ENCODE results near the gene FARP1. TPM values are rescaled to one million over a fixed set of nuclear protein-coding genes. Genes with fewer than 3 reads are reported as not detected.
A peak's percentile ranks its signal among the peaks of the same experiment; 100 is the strongest.

The FARP1 gene
- total RNA-seq, 1 experiment from 2014 or later: 25.8 TPM

- no peaks in the 10 kb centered on the region for H3K27me3 ChIP-seq (ENCODE audit: control insufficient read depth, insufficient read depth, low read length)
These were observed 304.2 kb downstream of the FARP1 start for GRCh38 chr13:98447130-98447529.

GRCh38 chr13:98447881-98448641 is 305.2 kb downstream of the FARP1 start:
- peak; percentile 88 for DNase-seq
- H3K27me3 ChIP-seq (ENCODE audit: control insufficient read depth, insufficient read depth, low read length): no peaks in the 10 kb centered on the region
- H3K4me3 ChIP-seq (ENCODE audit: insufficient read depth, low read depth, low read length): no peak overlapping the region
- peaks cover 12% of the 10 kb centered on the region for H3K36me3 ChIP-seq (replicated peaks; ENCODE audit: control insufficient read depth, insufficient read depth, low read length)

More at GRCh38 chr13:98447130-98447529, 304.2 kb downstream of the FARP1 start:
- DNase-seq: no peak
- H3K36me3 ChIP-seq (replicated peaks; ENCODE audit: control insufficient read depth, insufficient read depth, low read length): peaks cover 12% of the 10 kb centered on the region
- H3K4me3 ChIP-seq (ENCODE audit: insufficient read depth, low read depth, low read length): no peak overlapping the region

- Histone ChIP-seq H3K27me3 (ENCODE audit: control insufficient read depth, insufficient read depth, low read length) (no peaks in the 10 kb centered on the region), H3K4me3 (ENCODE audit: insufficient read depth, low read depth, low read length) (no peak overlapping the region), H3K36me3 (replicated peaks; ENCODE audit: control insufficient read depth, insufficient read depth, low read length) (peaks cover 12% of the 10 kb centered on the region)
- no peak for DNase-seq
These were observed 305.7 kb downstream of the FARP1 start for GRCh38 chr13:98448642-98448928.

GRCh38 chr13:98449273-98449672 is 306.4 kb downstream of the FARP1 start:
- no peak for DNase-seq
- Histone ChIP-seq H3K27me3 (ENCODE audit: control insufficient read depth, insufficient read depth, low read length) (no peaks in the 10 kb centered on the region), H3K4me3 (ENCODE audit: insufficient read depth, low read depth, low read length) (no peak overlapping the region), H3K36me3 (replicated peaks; ENCODE audit: control insufficient read depth, insufficient read depth, low read length) (peaks cover 12% of the 10 kb centered on the region)

GRCh38 chr13:98450026-98450425 is 307.1 kb downstream of the FARP1 start:
- no peaks in the 10 kb centered on the region for H3K27me3 ChIP-seq (ENCODE audit: control insufficient read depth, insufficient read depth, low read length)
- no peak overlapping the region for H3K4me3 ChIP-seq (ENCODE audit: insufficient read depth, low read depth, low read length)
- peaks cover 13% of the 10 kb centered on the region for H3K36me3 ChIP-seq (replicated peaks; ENCODE audit: control insufficient read depth, insufficient read depth, low read length)
- no peak for DNase-seq

- peaks cover 13% of the 10 kb centered on the region for H3K36me3 ChIP-seq (replicated peaks; ENCODE audit: control insufficient read depth, insufficient read depth, low read length)
- no peaks in the 10 kb centered on the region for H3K27me3 ChIP-seq (ENCODE audit: control insufficient read depth, insufficient read depth, low read length)
- H3K4me3 ChIP-seq (ENCODE audit: insufficient read depth, low read depth, low read length): no peak overlapping the region
- peak; percentile 68 for DNase-seq
These were observed 307.7 kb downstream of the FARP1 start for GRCh38 chr13:98450539-98451111.

GRCh38 chr13:98451676-98452470 is 309.0 kb downstream of the FARP1 start:
- no peak for DNase-seq
- peaks cover 20% of the 10 kb centered on the region for H3K36me3 ChIP-seq (replicated peaks; ENCODE audit: control insufficient read depth, insufficient read depth, low read length)
- no peaks in the 10 kb centered on the region for H3K27me3 ChIP-seq (ENCODE audit: control insufficient read depth, insufficient read depth, low read length)
- no peak overlapping the region for H3K4me3 ChIP-seq (ENCODE audit: insufficient read depth, low read depth, low read length)

GRCh38 chr13:98452851-98453843 is 310.3 kb downstream of the FARP1 start:
- Histone ChIP-seq H3K27me3 (ENCODE audit: control insufficient read depth, insufficient read depth, low read length) (no peaks in the 10 kb centered on the region), H3K4me3 (ENCODE audit: insufficient read depth, low read depth, low read length) (no peak overlapping the region), H3K36me3 (replicated peaks; ENCODE audit: control insufficient read depth, insufficient read depth, low read length) (peaks cover 14% of the 10 kb centered on the region)
- DNase-seq: no peak

- no peak for DNase-seq
- Histone ChIP-seq H3K36me3 (replicated peaks; ENCODE audit: control insufficient read depth, insufficient read depth, low read length) (peaks cover 10% of the 10 kb centered on the region), H3K4me3 (ENCODE audit: insufficient read depth, low read depth, low read length) (no peak overlapping the region), H3K27me3 (ENCODE audit: control insufficient read depth, insufficient read depth, low read length) (no peaks in the 10 kb centered on the region)
These were observed 311.5 kb downstream of the FARP1 start for GRCh38 chr13:98454389-98454881.

- DNase-seq: no peak
- no peak overlapping the region for H3K4me3 ChIP-seq (ENCODE audit: insufficient read depth, low read depth, low read length)
- H3K27me3 ChIP-seq (ENCODE audit: control insufficient read depth, insufficient read depth, low read length): no peaks in the 10 kb centered on the region
- H3K36me3 ChIP-seq (replicated peaks; ENCODE audit: control insufficient read depth, insufficient read depth, low read length): peaks cover 20% of the 10 kb centered on the region
These were observed 313.5 kb downstream of the FARP1 start for GRCh38 chr13:98456413-98456845.

- peaks cover 23% of the 10 kb centered on the region for H3K36me3 ChIP-seq (replicated peaks; ENCODE audit: control insufficient read depth, insufficient read depth, low read length)
- H3K27me3 ChIP-seq (ENCODE audit: control insufficient read depth, insufficient read depth, low read length): no peaks in the 10 kb centered on the region
- H3K4me3 ChIP-seq (ENCODE audit: insufficient read depth, low read depth, low read length): no peak overlapping the region
- DNase-seq: no peak
These were observed 314.2 kb downstream of the FARP1 start for GRCh38 chr13:98457053-98457452.

GRCh38 chr13:98458431-98458830 is 315.5 kb downstream of the FARP1 start:
- no peaks in the 10 kb centered on the region for H3K27me3 ChIP-seq (ENCODE audit: control insufficient read depth, insufficient read depth, low read length)
- H3K36me3 ChIP-seq (replicated peaks; ENCODE audit: control insufficient read depth, insufficient read depth, low read length): peaks cover 25% of the 10 kb centered on the region
- no peak overlapping the region for H3K4me3 ChIP-seq (ENCODE audit: insufficient read depth, low read depth, low read length)

GRCh38 chr13:98459171-98459681 is 316.3 kb downstream of the FARP1 start:
- Histone ChIP-seq H3K27me3 (ENCODE audit: control insufficient read depth, insufficient read depth, low read length) (no peaks in the 10 kb centered on the region), H3K4me3 (ENCODE audit: insufficient read depth, low read depth, low read length) (no peak overlapping the region), H3K36me3 (replicated peaks; ENCODE audit: control insufficient read depth, insufficient read depth, low read length) (peaks cover 27% of the 10 kb centered on the region)
- DNase-seq: no peak

More at GRCh38 chr13:98458431-98458830, 315.5 kb downstream of the FARP1 start:
- no peak for DNase-seq

All from H7 (cell line).